B cell (primary cell): Measurements from ENCODE around the gene PTGER4.

Source experiments
- EZH2 ChIP-seq: IDR thresholded peaks from 2 replicates; pipeline ENCODE4 v1.6.1; 2012; ENCODE audit warnings: borderline replicate concordance, low read depth, mild to moderate bottlenecking, moderate library complexity, low read length; ENCODE audit not compliant: insufficient read depth, poor library complexity, severe bottlenecking
- TF ChIP-seq, protein P1 (sequence below): fragments of 200-600 bp; IDR thresholded peaks from one replicate; pipeline ENCODE4 v1.8.0; 2022; ENCODE audit warnings: antibody characterized with exemption, mild to moderate bottlenecking

DNA sequence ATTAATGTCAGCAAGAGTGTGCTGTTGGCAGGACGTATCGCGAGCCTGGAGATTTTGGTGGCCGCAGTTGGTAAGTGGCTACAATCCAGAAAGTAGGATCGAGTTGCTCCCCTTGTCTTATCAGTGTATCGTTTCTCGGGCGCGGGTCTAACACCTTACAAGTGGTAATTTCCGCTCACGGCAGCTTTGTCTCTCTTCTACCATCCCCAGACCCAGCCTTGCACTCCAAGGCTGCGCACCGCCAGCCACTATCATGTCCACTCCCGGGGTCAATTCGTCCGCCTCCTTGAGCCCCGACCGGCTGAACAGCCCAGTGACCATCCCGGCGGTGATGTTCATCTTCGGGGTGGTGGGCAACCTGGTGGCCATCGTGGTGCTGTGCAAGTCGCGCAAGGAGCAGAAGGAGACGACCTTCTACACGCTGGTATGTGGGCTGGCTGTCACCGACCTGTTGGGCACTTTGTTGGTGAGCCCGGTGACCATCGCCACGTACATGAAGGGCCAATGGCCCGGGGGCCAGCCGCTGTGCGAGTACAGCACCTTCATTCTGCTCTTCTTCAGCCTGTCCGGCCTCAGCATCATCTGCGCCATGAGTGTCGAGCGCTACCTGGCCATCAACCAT lies 1.1 kb downstream of the PTGER4 start:
- TF ChIP-seq, protein P1, sequence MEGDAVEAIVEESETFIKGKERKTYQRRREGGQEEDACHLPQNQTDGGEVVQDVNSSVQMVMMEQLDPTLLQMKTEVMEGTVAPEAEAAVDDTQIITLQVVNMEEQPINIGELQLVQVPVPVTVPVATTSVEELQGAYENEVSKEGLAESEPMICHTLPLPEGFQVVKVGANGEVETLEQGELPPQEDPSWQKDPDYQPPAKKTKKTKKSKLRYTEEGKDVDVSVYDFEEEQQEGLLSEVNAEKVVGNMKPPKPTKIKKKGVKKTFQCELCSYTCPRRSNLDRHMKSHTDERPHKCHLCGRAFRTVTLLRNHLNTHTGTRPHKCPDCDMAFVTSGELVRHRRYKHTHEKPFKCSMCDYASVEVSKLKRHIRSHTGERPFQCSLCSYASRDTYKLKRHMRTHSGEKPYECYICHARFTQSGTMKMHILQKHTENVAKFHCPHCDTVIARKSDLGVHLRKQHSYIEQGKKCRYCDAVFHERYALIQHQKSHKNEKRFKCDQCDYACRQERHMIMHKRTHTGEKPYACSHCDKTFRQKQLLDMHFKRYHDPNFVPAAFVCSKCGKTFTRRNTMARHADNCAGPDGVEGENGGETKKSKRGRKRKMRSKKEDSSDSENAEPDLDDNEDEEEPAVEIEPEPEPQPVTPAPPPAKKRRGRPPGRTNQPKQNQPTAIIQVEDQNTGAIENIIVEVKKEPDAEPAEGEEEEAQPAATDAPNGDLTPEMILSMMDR = peak; percentile 50
- no peak for TF ChIP-seq EZH2
